Endodermal cell (in vitro differentiated cells): ENCODE measurements around the gene ZNRF3. TPM values are rescaled to one million over a fixed set of nuclear protein-coding genes. Genes with fewer than 3 reads are reported as not detected.
"Not testable (repeated sequence)": the region's sequence is repeated elsewhere in the genome, so short reads cannot be mapped to it uniquely, and the experiment has no call there.

Source experiments
- DNase-seq: peaks from one replicate; pipeline ENCODE4 v3.0.0-alpha.2; 2017
- H3K27ac ChIP-seq: 2 replicates; pipeline ENCODE4 v1.5.1; 2013; ENCODE audit warnings: mild to moderate bottlenecking, low read depth, low read length, moderate library complexity
- H3K27me3 ChIP-seq: 2 replicates; pipeline ENCODE4 v1.6.1; 2013; ENCODE audit warnings: mild to moderate bottlenecking, low read length, moderate library complexity; ENCODE audit not compliant: insufficient read depth, control insufficient read depth, poor library complexity, severe bottlenecking
- H3K36me3 ChIP-seq: 2 replicates; pipeline ENCODE4 v1.7.0; 2013; ENCODE audit warnings: mild to moderate bottlenecking, low read length, moderate library complexity; ENCODE audit not compliant: control insufficient read depth, insufficient read depth
- H3K4me1 ChIP-seq: one replicate; pipeline ENCODE4 v1.7.0; 2013; ENCODE audit warnings: low read length; ENCODE audit not compliant: control insufficient read depth, insufficient read depth
- H3K4me3 ChIP-seq: 2 replicates; pipeline ENCODE4 v1.5.1; 2013; ENCODE audit warnings: mild to moderate bottlenecking, low read length, moderate library complexity
- H3K9ac ChIP-seq: 2 replicates; pipeline ENCODE4 v1.6.1; 2013; ENCODE audit warnings: mild to moderate bottlenecking, low read length, moderate library complexity; ENCODE audit not compliant: poor library complexity, severe bottlenecking; ENCODE audit errors: extremely low read depth
- H3K9me3 ChIP-seq: 2 replicates; pipeline ENCODE4 v1.6.1; 2013; ENCODE audit warnings: mild to moderate bottlenecking, low read length, moderate library complexity; ENCODE audit not compliant: control insufficient read depth
- H3K27ac Mint-ChIP-seq: 2 replicates; pipeline ENCODE4 v1.8.0; 2020; ENCODE audit warnings: mixed read lengths
- H3K27me3 Mint-ChIP-seq: 2 replicates; pipeline ENCODE4 v1.8.0; 2021; ENCODE audit warnings: mild to moderate bottlenecking, mixed read lengths; ENCODE audit not compliant: insufficient read depth
- H3K36me3 Mint-ChIP-seq: 2 replicates; pipeline ENCODE4 v1.8.0; 2020; ENCODE audit warnings: low read depth, mixed read lengths
- H3K4me1 Mint-ChIP-seq: 2 replicates; pipeline ENCODE4 v1.8.0; 2020; ENCODE audit warnings: mixed read lengths
- H3K4me3 Mint-ChIP-seq: 2 replicates; pipeline ENCODE4 v1.8.0; 2020; ENCODE audit warnings: mild to moderate bottlenecking, moderate library complexity, mixed read lengths
- H3K9me3 Mint-ChIP-seq: 2 replicates; pipeline ENCODE4 v1.8.0; 2020; ENCODE audit warnings: mild to moderate bottlenecking, mixed read lengths
- CTCF ChIP-seq: fragments of 200-600 bp; sonication (generic); conservative IDR thresholded peaks from 2 replicates; pipeline ENCODE4 v1.5.0; 2021; ENCODE audit warnings: antibody characterized with exemption, mild to moderate bottlenecking
- WGBS, 2 experiments: methylation state at CpG; one replicate each; pipeline versions ENCODE4 v1.1.5 to v1.1.7; 2013; ENCODE audit warnings: missing lambda C conversion rate in 2 of 2, mixed read lengths in 1 of 2; ENCODE audit not compliant: insufficient coverage in 1 of 2, insufficient read length in 1 of 2; 5-methylcytosine and 5-hydroxymethylcytosine counted together
- total RNA-seq, 2 donors: library from RNA; stranded (reverse); fragmentation: NEBNext Ultra II Directional in 1 of 2; extraction: Animal tissue kit (Norgen Biotek cat#: 25700) in 1 of 2; gene quantifications; 2 replicates in 1 of 2; 3 replicates in 1 of 2; pipeline ENCODE4 v1.2.1, GENCODE V29; 2021

The ZNRF3 gene
- total RNA-seq, 2 donors from 2014 or later: 15.8 to 19.8 TPM

- H3K9me3 Mint-ChIP-seq: no peaks in the 10 kb centered on the region
- Histone ChIP-seq H3K36me3 (no peaks in the 10 kb centered on the region), H3K9ac (no peak overlapping the region), H3K9me3 (no peaks in the 10 kb centered on the region), H3K4me3 (no peak overlapping the region), H3K27me3 (no peaks in the 10 kb centered on the region), H3K4me1 (no peaks in the 10 kb centered on the region), H3K27ac (no peak overlapping the region)
- H3K27me3 Mint-ChIP-seq: peaks cover 2% of the 10 kb centered on the region
- 82 to 93% methylated on average over 4 to 5 of the region's 5 CpGs for WGBS, 2 experiments
- TF ChIP-seq CTCF: no peak
- H3K36me3 Mint-ChIP-seq: no peaks in the 10 kb centered on the region
- H3K27ac Mint-ChIP-seq: no peak overlapping the region
- no peak for DNase-seq
- H3K4me3 Mint-ChIP-seq: no peak overlapping the region
- no peaks in the 10 kb centered on the region for H3K4me1 Mint-ChIP-seq
Measured at GRCh38 chr22:28838971-28839370, 44.4 kb upstream of the ZNRF3 start.

GRCh38 chr22:28841111-28841510, 42.3 kb upstream of the ZNRF3 start:
- H3K9ac ChIP-seq: no peak overlapping the region
- Mint-ChIP-seq H3K27ac (no peak overlapping the region), H3K9me3 (no peaks in the 10 kb centered on the region), H3K4me3 (no peak overlapping the region), H3K36me3 (no peaks in the 10 kb centered on the region), H3K4me1 (no peaks in the 10 kb centered on the region), H3K27me3 (peaks cover 2% of the 10 kb centered on the region)
- H3K4me3 ChIP-seq: no peak overlapping the region
- no peaks in the 10 kb centered on the region for H3K9me3 ChIP-seq
- H3K27me3 ChIP-seq: no peaks in the 10 kb centered on the region
- no peak overlapping the region for H3K27ac ChIP-seq
- DNase-seq: no peak
- TF ChIP-seq CTCF: peak; percentile 51
- no peaks in the 10 kb centered on the region for H3K36me3 ChIP-seq
- no peaks in the 10 kb centered on the region for H3K4me1 ChIP-seq
- 94 to 96% methylated on average over 5 of the region's 5 CpGs for WGBS, 2 experiments

- Mint-ChIP-seq H3K27me3 (peaks cover 2% of the 10 kb centered on the region), H3K9me3 (peaks cover 3% of the 10 kb centered on the region), H3K36me3 (no peaks in the 10 kb centered on the region), H3K27ac (no peak overlapping the region), H3K4me3 (no peak overlapping the region), H3K4me1 (no peaks in the 10 kb centered on the region)
- no peak for DNase-seq
- TF ChIP-seq CTCF: no peak
- no peaks in the 10 kb centered on the region for H3K4me1 ChIP-seq
- H3K36me3 ChIP-seq: no peaks in the 10 kb centered on the region
- no peak overlapping the region for H3K27ac ChIP-seq
- H3K9ac ChIP-seq: no peak overlapping the region
- H3K9me3 ChIP-seq: peaks cover 13% of the 10 kb centered on the region
- no peak overlapping the region for H3K4me3 ChIP-seq
- WGBS, 2 experiments: 80 to 100% methylated on average over 1 of the region's 2 CpGs
- no peaks in the 10 kb centered on the region for H3K27me3 ChIP-seq
Measured at GRCh38 chr22:28843633-28844032, 39.7 kb upstream of the ZNRF3 start.

- H3K27me3 Mint-ChIP-seq, H3K27ac ChIP-seq, H3K27me3 ChIP-seq, H3K4me1 ChIP-seq, H3K36me3 ChIP-seq, H3K4me1 Mint-ChIP-seq, H3K4me3 ChIP-seq, DNase-seq, H3K4me3 Mint-ChIP-seq, H3K9me3 Mint-ChIP-seq, H3K27ac Mint-ChIP-seq, H3K9ac ChIP-seq, H3K36me3 Mint-ChIP-seq: not testable (repeated sequence)
- H3K9me3 ChIP-seq: peaks cover 13% of the 10 kb centered on the region
- WGBS, 2 experiments: 83 to 93% methylated on average over 1 to 2 of the region's 2 CpGs
Measured at GRCh38 chr22:28844277-28844676, 39.1 kb upstream of the ZNRF3 start.
